Tibial artery (tissue), 4 donors: ENCODE data around the gene SCRN2.

Experiments used
- DNase-seq, 2 donors: peaks; one replicate each; pipeline ENCODE4 v3.0.0-alpha.2; 2019
- H3K27ac ChIP-seq, 2 donors: fragments of 200-600 bp; sonication (generic) in 1 of 2; 1 replicate in 1 of 2; 2 replicates in 1 of 2; pipeline ENCODE4 v1.5.1; 2018 to 2019; ENCODE audit warnings: mild to moderate bottlenecking in 1 of 2
- H3K27me3 ChIP-seq, 2 donors: fragments of 200-600 bp; sonication (generic) in 1 of 2; one replicate each; pipeline versions ENCODE4 v1.5.1 to v1.6.0; 2016 to 2019
- H3K36me3 ChIP-seq, 3 donors: fragments of 200-600 bp; sonication (generic) in 2 of 3; one replicate each; pipeline ENCODE4 v1.5.1; 2016 to 2019; ENCODE audit warnings: mild to moderate bottlenecking in 2 of 3
- H3K4me1 ChIP-seq, 4 donors: fragments of 200-600 bp; sonication (generic) in 2 of 4; 1 replicate in 3 of 4; 2 replicates in 1 of 4; pipeline ENCODE4 v1.5.1; 2016 to 2019
- H3K4me3 ChIP-seq, 2 donors: fragments of 200-600 bp; sonication (generic) in 1 of 2; 1 replicate in 1 of 2; 2 replicates in 1 of 2; pipeline ENCODE4 v1.5.1; 2018 to 2019; ENCODE audit warnings: mild to moderate bottlenecking in 2 of 2
- H3K9me3 ChIP-seq, 3 donors: fragments of 200-600 bp; sonication (generic) in 1 of 3; one replicate each; pipeline ENCODE4 v1.5.1; 2016 to 2019
- intact Hi-C: fragments of 100-400 bp; cut with DNase I; formaldehyde crosslinking; loops from one replicate; pipeline ENCODE4 v1.15.0; 2023; ENCODE audit warnings: low total_unique reads
- TF ChIP-seq, protein P1 (sequence below), 2 experiments: fragments of 200-600 bp in 1 of 2; fragments of 450-650 bp in 1 of 2; IDR thresholded peaks; one replicate each; pipeline ENCODE4 v1.5.1; 2017 to 2019; ENCODE audit warnings: antibody characterized with exemption in 2 of 2, mild to moderate bottlenecking in 1 of 2, moderate library complexity in 1 of 2

Gene SCRN2

GRCh38 chr17:47878203-47879027 is 37.3 kb upstream of the SCRN2 start:
- DNase-seq, result no peak
- intact Hi-C loops, result no loop called here
- TF ChIP-seq, protein P1, sequence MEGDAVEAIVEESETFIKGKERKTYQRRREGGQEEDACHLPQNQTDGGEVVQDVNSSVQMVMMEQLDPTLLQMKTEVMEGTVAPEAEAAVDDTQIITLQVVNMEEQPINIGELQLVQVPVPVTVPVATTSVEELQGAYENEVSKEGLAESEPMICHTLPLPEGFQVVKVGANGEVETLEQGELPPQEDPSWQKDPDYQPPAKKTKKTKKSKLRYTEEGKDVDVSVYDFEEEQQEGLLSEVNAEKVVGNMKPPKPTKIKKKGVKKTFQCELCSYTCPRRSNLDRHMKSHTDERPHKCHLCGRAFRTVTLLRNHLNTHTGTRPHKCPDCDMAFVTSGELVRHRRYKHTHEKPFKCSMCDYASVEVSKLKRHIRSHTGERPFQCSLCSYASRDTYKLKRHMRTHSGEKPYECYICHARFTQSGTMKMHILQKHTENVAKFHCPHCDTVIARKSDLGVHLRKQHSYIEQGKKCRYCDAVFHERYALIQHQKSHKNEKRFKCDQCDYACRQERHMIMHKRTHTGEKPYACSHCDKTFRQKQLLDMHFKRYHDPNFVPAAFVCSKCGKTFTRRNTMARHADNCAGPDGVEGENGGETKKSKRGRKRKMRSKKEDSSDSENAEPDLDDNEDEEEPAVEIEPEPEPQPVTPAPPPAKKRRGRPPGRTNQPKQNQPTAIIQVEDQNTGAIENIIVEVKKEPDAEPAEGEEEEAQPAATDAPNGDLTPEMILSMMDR (IDR thresholded peaks at IDR 0.05), result no peak
- Histone ChIP-seq H3K4me1 (peaks cover 0 to 21% (median 0%) of the 10 kb centered on the region in 4 donors), H3K27me3 (peaks cover 0 to 52% of the 10 kb centered on the region in 2 donors), H3K9me3 (no peaks in the 10 kb centered on the region), H3K4me3 (no peak overlapping the region), H3K27ac (no peak overlapping the region), H3K36me3 (no peaks in the 10 kb centered on the region)

DNA sequence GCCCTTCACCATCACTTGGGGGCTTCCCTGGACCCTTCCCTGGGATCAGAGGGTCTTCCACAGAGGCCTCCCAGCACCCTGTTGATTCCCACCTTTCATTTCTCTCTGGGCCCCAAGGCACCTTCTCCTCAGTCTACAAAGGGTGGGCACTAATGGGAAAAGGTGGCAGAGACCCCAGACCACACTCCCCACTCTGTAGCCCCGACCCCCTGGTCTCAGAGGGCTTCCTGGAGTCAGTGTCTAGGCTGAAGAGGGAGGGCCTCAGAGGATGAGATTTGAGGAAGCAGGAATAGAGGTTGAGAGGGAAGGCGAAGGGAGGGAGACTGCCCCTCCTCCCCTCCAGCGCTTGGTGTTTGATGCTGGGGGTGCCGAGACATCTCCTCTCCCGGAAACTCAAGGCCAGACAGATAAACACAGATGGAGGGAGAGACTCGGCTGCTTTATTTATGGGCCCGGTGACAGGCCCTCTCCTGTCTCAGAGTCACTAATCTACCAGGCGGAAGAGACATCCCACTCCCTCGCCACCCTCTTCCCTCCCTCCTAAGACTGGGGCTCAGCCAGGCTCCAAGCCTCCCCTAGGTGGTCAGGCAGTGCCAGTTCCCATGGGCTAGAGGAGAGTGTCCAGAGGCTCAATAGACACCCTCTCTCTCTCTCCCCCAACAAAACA is 36.4 kb upstream of the SCRN2 start:
- intact Hi-C loops, result no loop called here
- DNase-seq, result no peak
- H3K36me3 ChIP-seq, result no peaks in the 10 kb centered on the region
- no peak overlapping the region for H3K27ac ChIP-seq
- H3K4me3 ChIP-seq, result no peak overlapping the region
- H3K27me3 ChIP-seq, result peaks cover 0 to 61% of the 10 kb centered on the region in 2 donors
- H3K4me1 ChIP-seq, result peaks cover 0 to 16% (median 2%) of the 10 kb centered on the region in 4 donors
- TF ChIP-seq, protein P1 (IDR thresholded peaks at IDR 0.05), result no peak
- no peaks in the 10 kb centered on the region for H3K9me3 ChIP-seq

DNA sequence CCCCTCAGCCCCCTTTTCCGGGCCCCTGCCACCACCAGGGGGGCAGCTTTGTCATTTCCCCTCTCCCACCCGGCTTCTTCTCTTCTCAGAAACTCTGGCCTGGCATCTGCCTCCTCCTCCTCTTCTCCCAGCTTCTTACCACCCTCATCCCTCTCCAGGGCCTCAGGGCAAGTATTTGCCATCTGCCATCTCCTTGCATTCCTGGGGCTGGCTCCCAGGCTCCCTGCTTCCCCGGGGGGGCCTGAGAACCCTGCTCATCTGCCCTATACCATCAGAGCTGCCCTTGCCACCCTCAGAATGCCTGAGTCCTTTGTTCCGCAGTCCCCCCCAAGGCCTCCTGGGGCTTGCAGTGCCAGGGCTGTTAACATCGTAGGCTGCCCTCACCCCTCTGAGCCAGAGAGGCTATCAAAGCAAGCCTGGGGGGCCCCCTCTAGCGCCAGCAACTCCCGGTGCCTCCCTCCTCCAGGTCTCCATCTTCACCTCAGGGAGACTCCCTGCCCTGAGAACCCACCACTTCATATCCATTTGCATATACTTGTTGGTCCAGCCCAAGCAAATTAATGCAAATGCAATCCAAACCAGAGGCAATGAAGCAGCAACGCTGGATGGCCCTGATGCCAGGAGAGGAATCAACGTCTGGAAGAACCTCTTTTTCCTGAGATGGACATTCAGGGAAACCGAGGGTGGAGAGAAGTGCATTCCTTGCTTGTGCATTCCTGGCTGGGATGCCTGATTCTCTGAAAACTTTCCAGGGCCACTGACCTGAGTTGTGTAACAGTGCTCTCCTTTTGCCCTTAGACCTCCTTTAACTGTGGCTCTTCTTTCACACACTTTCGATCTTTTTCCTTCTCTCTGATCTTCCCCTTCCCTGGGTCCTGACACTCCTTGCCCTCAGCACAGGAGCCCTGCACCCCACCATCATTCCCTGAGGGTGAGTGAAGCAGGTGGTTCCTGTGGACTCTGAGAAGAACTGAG is 34.2 kb upstream of the SCRN2 start:
- no peak for DNase-seq
- TF ChIP-seq, protein P1 (IDR thresholded peaks at IDR 0.05), result no peak
- peaks cover 0 to 83% of the 10 kb centered on the region in 2 donors for H3K27me3 ChIP-seq

GRCh38 chr17:47873200-47874090 is 32.4 kb upstream of the SCRN2 start:
- intact Hi-C loops, result no loop called here
- DNase-seq, result no peak
- Histone ChIP-seq H3K27me3 (peaks cover 0 to 95% of the 10 kb centered on the region in 2 donors), H3K27ac (no peak overlapping the region), H3K4me3 (no peak overlapping the region), H3K4me1 (peaks cover 0 to 10% (median 6%) of the 10 kb centered on the region in 4 donors), H3K9me3 (no peaks in the 10 kb centered on the region), H3K36me3 (no peaks in the 10 kb centered on the region)
- TF ChIP-seq, protein P1 (IDR thresholded peaks at IDR 0.05), result no peak

More for the DNA sequence above, 34.2 kb upstream of the SCRN2 start:
- intact Hi-C loops, result no loop called here
- H3K4me1 ChIP-seq, result peaks cover 0 to 10% (median 6%) of the 10 kb centered on the region in 4 donors
- no peak overlapping the region for H3K4me3 ChIP-seq
- H3K9me3 ChIP-seq, result no peaks in the 10 kb centered on the region
- no peaks in the 10 kb centered on the region for H3K36me3 ChIP-seq
- no peak overlapping the region for H3K27ac ChIP-seq
